Measurements from ENCODE around the gene NCOA3. TPM values are rescaled to one million over a fixed set of nuclear protein-coding genes. Genes with fewer than 3 reads are reported as not detected.

Gene NCOA3
- total RNA-seq, 1 donor from 2014 or later: 187 TPM

- ATAC-seq (ENCODE audit: low read depth): no peak
- no peak for DNase-seq
- Mint-ChIP-seq H3K4me1 (peaks cover 58% of the 10 kb centered on the region), H3K27me3 (no peaks in the 10 kb centered on the region), H3K4me3 (no peak overlapping the region), H3K36me3 (ENCODE audit: low read depth) (no peaks in the 10 kb centered on the region), H3K9me3 (no peaks in the 10 kb centered on the region), H3K27ac (peak overlapping the region; percentile 95)
- ChIA-PET POLR2A (interaction anchor here (0.6 to 4.4 kb wide), 7 partner anchors 11 to 158 kb away, joined by 3 to 70 read pairs (median 5); partner anchors contain the start of gene NCOA3), CTCF (no interaction called here)
- intact Hi-C loops (cut with micrococcal nuclease): no loop called here
- TF ChIP-seq, protein P1, sequence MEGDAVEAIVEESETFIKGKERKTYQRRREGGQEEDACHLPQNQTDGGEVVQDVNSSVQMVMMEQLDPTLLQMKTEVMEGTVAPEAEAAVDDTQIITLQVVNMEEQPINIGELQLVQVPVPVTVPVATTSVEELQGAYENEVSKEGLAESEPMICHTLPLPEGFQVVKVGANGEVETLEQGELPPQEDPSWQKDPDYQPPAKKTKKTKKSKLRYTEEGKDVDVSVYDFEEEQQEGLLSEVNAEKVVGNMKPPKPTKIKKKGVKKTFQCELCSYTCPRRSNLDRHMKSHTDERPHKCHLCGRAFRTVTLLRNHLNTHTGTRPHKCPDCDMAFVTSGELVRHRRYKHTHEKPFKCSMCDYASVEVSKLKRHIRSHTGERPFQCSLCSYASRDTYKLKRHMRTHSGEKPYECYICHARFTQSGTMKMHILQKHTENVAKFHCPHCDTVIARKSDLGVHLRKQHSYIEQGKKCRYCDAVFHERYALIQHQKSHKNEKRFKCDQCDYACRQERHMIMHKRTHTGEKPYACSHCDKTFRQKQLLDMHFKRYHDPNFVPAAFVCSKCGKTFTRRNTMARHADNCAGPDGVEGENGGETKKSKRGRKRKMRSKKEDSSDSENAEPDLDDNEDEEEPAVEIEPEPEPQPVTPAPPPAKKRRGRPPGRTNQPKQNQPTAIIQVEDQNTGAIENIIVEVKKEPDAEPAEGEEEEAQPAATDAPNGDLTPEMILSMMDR (IDR thresholded peaks at IDR 0.05): no peak
Measured at GRCh38 chr20:47475419-47476044, 26.2 kb upstream of the NCOA3 start.

- peak overlapping the region; percentile 7 for H3K27ac Mint-ChIP-seq
- TF ChIP-seq, protein P1 (IDR thresholded peaks at IDR 0.05): no peak
- intact Hi-C loops (cut with micrococcal nuclease): no loop called here
- DNase-seq (no peak), ATAC-seq (ENCODE audit: low read depth) (no peak)
- ChIA-PET CTCF (no interaction called here), POLR2A (no interaction called here)
- H3K4me3 Mint-ChIP-seq: no peak overlapping the region
- peaks cover 56% of the 10 kb centered on the region for H3K4me1 Mint-ChIP-seq
- no peaks in the 10 kb centered on the region for H3K9me3 Mint-ChIP-seq
- no peaks in the 10 kb centered on the region for H3K27me3 Mint-ChIP-seq
- H3K36me3 Mint-ChIP-seq (ENCODE audit: low read depth): no peaks in the 10 kb centered on the region
Measured at GRCh38 chr20:47476452-47476851, 25.2 kb upstream of the NCOA3 start.

DNA sequence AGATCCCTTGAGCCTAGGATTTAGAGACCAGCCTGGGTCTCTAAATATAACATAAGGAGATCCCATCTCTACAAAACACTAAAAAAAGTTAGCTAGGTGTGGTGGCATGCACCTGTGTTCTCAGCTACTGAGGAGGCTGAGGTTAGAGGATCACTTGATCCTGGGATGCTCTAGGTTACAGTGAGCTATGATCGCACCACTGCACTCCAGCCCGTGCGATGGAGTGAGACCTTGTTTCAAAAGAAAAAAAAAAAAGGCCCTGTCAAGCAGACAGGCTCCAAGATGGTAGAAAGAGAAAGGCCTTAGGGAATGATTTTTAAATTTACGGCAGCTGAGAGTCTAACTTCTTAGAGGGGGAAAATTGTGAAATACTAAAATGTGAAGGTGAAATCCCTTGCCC, 22.6 kb upstream of the NCOA3 start:
- CTCF ChIA-PET: interaction anchor here (1.3 kb wide), 1 partner anchor 136 kb away, joined by 4 read pairs; no protein-coding TSS in a partner anchor
- no peak overlapping the region for H3K4me3 Mint-ChIP-seq
- H3K27ac Mint-ChIP-seq: peak overlapping the region; percentile 54

GRCh38 chr20:47479506-47479905, 22.2 kb upstream of the NCOA3 start:
- H3K27me3 Mint-ChIP-seq: no peaks in the 10 kb centered on the region
- ChIA-PET CTCF (no interaction called here), POLR2A (interaction anchor here (0.6 to 1.4 kb wide), 3 partner anchors 22 to 138 kb away, joined by 6 to 8 read pairs (median 7); partner anchors contain the start of gene NCOA3)
- no peak overlapping the region for H3K4me3 Mint-ChIP-seq
- ATAC-seq (ENCODE audit: low read depth): no peak
- H3K4me1 Mint-ChIP-seq: peaks cover 46% of the 10 kb centered on the region
- H3K36me3 Mint-ChIP-seq (ENCODE audit: low read depth): no peaks in the 10 kb centered on the region
- intact Hi-C loops (cut with micrococcal nuclease): no loop called here
- no peak for DNase-seq
- TF ChIP-seq, protein P1 (IDR thresholded peaks at IDR 0.05): no peak
- no peaks in the 10 kb centered on the region for H3K9me3 Mint-ChIP-seq
- H3K27ac Mint-ChIP-seq: peak overlapping the region; percentile 54

More for the DNA sequence above, 22.6 kb upstream of the NCOA3 start:
- ATAC-seq (ENCODE audit: low read depth) (peak; percentile 42), DNase-seq (no peak)
- no peaks in the 10 kb centered on the region for H3K27me3 Mint-ChIP-seq
- intact Hi-C loops (cut with micrococcal nuclease): no loop called here
- H3K4me1 Mint-ChIP-seq: peaks cover 46% of the 10 kb centered on the region
- TF ChIP-seq, protein P1 (IDR thresholded peaks at IDR 0.05): no peak
- H3K9me3 Mint-ChIP-seq: no peaks in the 10 kb centered on the region
- POLR2A ChIA-PET: interaction anchor here (0.8 to 1.4 kb wide), 2 partner anchors 23 to 40 kb away, joined by 7 to 8 read pairs; partner anchors contain the start of gene NCOA3
- H3K36me3 Mint-ChIP-seq (ENCODE audit: low read depth): no peaks in the 10 kb centered on the region

- Mint-ChIP-seq H3K4me3 (no peak overlapping the region), H3K9me3 (no peaks in the 10 kb centered on the region), H3K27ac (peak overlapping the region; percentile 54), H3K4me1 (peaks cover 50% of the 10 kb centered on the region), H3K36me3 (ENCODE audit: low read depth) (no peaks in the 10 kb centered on the region), H3K27me3 (no peaks in the 10 kb centered on the region)
- POLR2A ChIA-PET: interaction anchor here (0.6 to 0.9 kb wide), 3 partner anchors 27 to 139 kb away, joined by 5 to 6 read pairs (median 6); no protein-coding TSS in a partner anchor
- intact Hi-C loops (cut with micrococcal nuclease): no loop called here
- CTCF ChIA-PET: no interaction called here
- DNase-seq (no peak), ATAC-seq (ENCODE audit: low read depth) (no peak)
- TF ChIP-seq, protein P1 (IDR thresholded peaks at IDR 0.05): no peak
Measured at GRCh38 chr20:47480239-47480638, 21.4 kb upstream of the NCOA3 start.

All from activated B cell treated with CpG ODN at 0.5 μM for 24 hours (primary cell).